H1 (cell line): ENCODE results near the gene P3H3. TPM values are rescaled to one million over a fixed set of nuclear protein-coding genes. Genes with fewer than 3 reads are reported as not detected.

Experiments used
- ASH2L ChIP-seq: fragments of 200-600, 300-600 bp; sonication (generic); IDR thresholded peaks from one replicate; pipeline ENCODE4 v1.7.1; 2017; ENCODE audit warnings: low read length
- ATF2 ChIP-seq: IDR thresholded peaks from 2 replicates; pipeline ENCODE4 v1.6.1; 2012; ENCODE audit warnings: low read length, inconsistent platforms
- ATF3 ChIP-seq: IDR thresholded peaks from 2 replicates; pipeline ENCODE4 v1.6.1; 2011; ENCODE audit warnings: low read depth, mild to moderate bottlenecking, low read length; ENCODE audit not compliant: insufficient read depth
- CEBPB ChIP-seq: IDR thresholded peaks from 2 replicates; pipeline ENCODE4 v1.6.1; 2012; ENCODE audit warnings: low read depth, low read length
- CREB1 ChIP-seq: IDR thresholded peaks from 2 replicates; pipeline ENCODE4 v1.6.1; 2012; ENCODE audit warnings: inconsistent platforms
- EP300 ChIP-seq, 2 experiments: IDR thresholded peaks; 1 replicate in 1 of 2; 2 replicates in 1 of 2; pipeline ENCODE4 v1.6.1; 2011 to 2012; ENCODE audit warnings: low read depth in 2 of 2, low read length in 2 of 2, mild to moderate bottlenecking in 2 of 2, borderline replicate concordance in 1 of 2, inconsistent platforms in 1 of 2, moderate library complexity in 1 of 2
- FOSL1 ChIP-seq: IDR thresholded peaks from 2 replicates; pipeline ENCODE4 v1.6.1; 2011; ENCODE audit warnings: mild to moderate bottlenecking, low read depth, low read length, moderate library complexity; ENCODE audit not compliant: insufficient read depth
- KDM1A ChIP-seq: fragments of 200-600, 300-600 bp; sonication (generic); IDR thresholded peaks from 2 replicates; pipeline ENCODE4 v1.7.1; 2016; ENCODE audit warnings: mild to moderate bottlenecking, low read length, borderline replicate concordance
- KDM5A ChIP-seq: fragments of 200-600 bp; IDR thresholded peaks from 2 replicates; pipeline ENCODE4 v1.7.1; 2012; ENCODE audit warnings: mild to moderate bottlenecking, low read length, inconsistent platforms, mixed read lengths
- MAFK ChIP-seq: IDR thresholded peaks from 2 replicates; pipeline ENCODE4 v1.6.1; 2012; ENCODE audit warnings: low read depth, mild to moderate bottlenecking, improper control_type of control experiment, low read length
- MAX ChIP-seq: IDR thresholded peaks from 2 replicates; pipeline ENCODE4 v1.6.1; 2012; ENCODE audit warnings: inconsistent platforms
- PHF8 ChIP-seq: fragments of 200-600 bp; sonication (generic); conservative IDR thresholded peaks from 2 replicates; pipeline ENCODE4 v1.7.1; 2012; ENCODE audit warnings: low read depth, mild to moderate bottlenecking, inconsistent platforms, low read length, moderate library complexity
- RBBP5 ChIP-seq: IDR thresholded peaks from 2 replicates; pipeline ENCODE4 v1.7.1; 2012; ENCODE audit warnings: low read depth, mild to moderate bottlenecking, inconsistent platforms, low read length, moderate library complexity, borderline replicate concordance
- SAP30 ChIP-seq: fragments of 300-600 bp; sonication (generic); IDR thresholded peaks from 2 replicates; pipeline ENCODE4 v1.7.1; 2012; ENCODE audit warnings: low read length, moderate library complexity, mild to moderate bottlenecking, inconsistent platforms; ENCODE audit not compliant: insufficient read depth, insufficient replicate concordance
- SIN3A ChIP-seq, 2 experiments: IDR thresholded peaks in 1 of 2; conservative IDR thresholded peaks in 1 of 2; 2 replicates each; pipeline ENCODE4 v1.6.1; 2011 to 2012; ENCODE audit warnings: low read length in 2 of 2, improper control_type of control experiment in 1 of 2, low read depth in 1 of 2, mild to moderate bottlenecking in 1 of 2
- SIX5 ChIP-seq: IDR thresholded peaks from 2 replicates; pipeline ENCODE4 v1.6.1; 2011; ENCODE audit warnings: mild to moderate bottlenecking, low read depth, low read length
- SP4 ChIP-seq: IDR thresholded peaks from 2 replicates; pipeline ENCODE4 v1.6.1; 2012; ENCODE audit warnings: low read length, inconsistent platforms
- TBP ChIP-seq: IDR thresholded peaks from 2 replicates; pipeline ENCODE4 v1.6.1; 2011; ENCODE audit warnings: low read depth, low read length, improper control_type of control experiment
- USF2 ChIP-seq: IDR thresholded peaks from 2 replicates; pipeline ENCODE4 v1.6.1; 2011; ENCODE audit warnings: low read length, improper control_type of control experiment
- polyA plus RNA-seq, 7 experiments: library from polyadenylated mRNA; depleted of rRNA in 3 of 7; stranded (reverse) in 5 of 7; unstranded in 2 of 7; fragments of >200 nt in 5 of 7; fragments of 200-250 nt in 2 of 7; gene quantifications; 1 replicate in 5 of 7; 2 replicates in 1 of 7; 4 replicates in 1 of 7; pipeline versions ENCODE4 v1.2.1 to v1.2.3, GENCODE V29; 2011 to 2013; ENCODE audit warnings: missing spikeins in 2 of 7, mixed read lengths in 2 of 7
- total RNA-seq: library from RNA; stranded (reverse); fragmentation: NEBNext Ultra II Directional; extraction: Animal tissue kit (Norgen Biotek cat#: 25700); gene quantifications from 2 replicates; pipeline ENCODE4 v1.2.1, GENCODE V29; 2021

Gene P3H3
- total and polyA plus RNA-seq, 2 of the 8 experiments (the other 6 are each of a cell fraction or from before 2014, with no cell fraction given): 22.9 to 43.5 TPM

GRCh38 chr12:6778574-6779550 is 49.3 kb upstream of the P3H3 start (continued):
- TF ChIP-seq ATF2 (peak; percentile 77), MAFK (no peak), TBP (0 out of 2 replicates have a peak, but pooled peaks have one; percentile 19), RBBP5 (no peak), MAX (peak; percentile 88), CEBPB (no peak; the same call in 1 of the 2 replicates), SIX5 (no peak), SP4 (no peak), ATF3 (no peak), USF2 (no peak), PHF8 (no peak), KDM5A (no peak), KDM1A (no peak), SAP30 (peak; percentile 32), FOSL1 (no peak), SIN3A (conservative IDR thresholded peaks at IDR 0.05 in 1 of 2, IDR thresholded peaks at IDR 0.05 in 1 of 2; ENCODE audit: low read depth in 1 of 2, low read length in 2 of 2) (peak; percentile 38 to 80; a peak in 2 of 4 replicates), CREB1 (peak; percentile 78), EP300 (IDR thresholded peaks at IDR 0.05; ENCODE audit: borderline replicate concordance in 1 of 2, low read depth in 2 of 2, low read length in 2 of 2) (peak in 1 of 2 experiments; percentile 17; a peak in 1 of 3 replicates), ASH2L (peak; percentile 88)
